HG03066 (cell line): ENCODE results near the gene EFCAB13.
A peak's percentile ranks its signal among the peaks of the same experiment; 100 is the strongest.

Experiments used
- ATAC-seq: cut with Tn5 transposase; IDR thresholded peaks from one replicate; pipeline ENCODE4 v1.9.1; 2021; ENCODE audit warnings: low read depth; ENCODE audit not compliant: unreplicated experiment

Gene EFCAB13, protein sequence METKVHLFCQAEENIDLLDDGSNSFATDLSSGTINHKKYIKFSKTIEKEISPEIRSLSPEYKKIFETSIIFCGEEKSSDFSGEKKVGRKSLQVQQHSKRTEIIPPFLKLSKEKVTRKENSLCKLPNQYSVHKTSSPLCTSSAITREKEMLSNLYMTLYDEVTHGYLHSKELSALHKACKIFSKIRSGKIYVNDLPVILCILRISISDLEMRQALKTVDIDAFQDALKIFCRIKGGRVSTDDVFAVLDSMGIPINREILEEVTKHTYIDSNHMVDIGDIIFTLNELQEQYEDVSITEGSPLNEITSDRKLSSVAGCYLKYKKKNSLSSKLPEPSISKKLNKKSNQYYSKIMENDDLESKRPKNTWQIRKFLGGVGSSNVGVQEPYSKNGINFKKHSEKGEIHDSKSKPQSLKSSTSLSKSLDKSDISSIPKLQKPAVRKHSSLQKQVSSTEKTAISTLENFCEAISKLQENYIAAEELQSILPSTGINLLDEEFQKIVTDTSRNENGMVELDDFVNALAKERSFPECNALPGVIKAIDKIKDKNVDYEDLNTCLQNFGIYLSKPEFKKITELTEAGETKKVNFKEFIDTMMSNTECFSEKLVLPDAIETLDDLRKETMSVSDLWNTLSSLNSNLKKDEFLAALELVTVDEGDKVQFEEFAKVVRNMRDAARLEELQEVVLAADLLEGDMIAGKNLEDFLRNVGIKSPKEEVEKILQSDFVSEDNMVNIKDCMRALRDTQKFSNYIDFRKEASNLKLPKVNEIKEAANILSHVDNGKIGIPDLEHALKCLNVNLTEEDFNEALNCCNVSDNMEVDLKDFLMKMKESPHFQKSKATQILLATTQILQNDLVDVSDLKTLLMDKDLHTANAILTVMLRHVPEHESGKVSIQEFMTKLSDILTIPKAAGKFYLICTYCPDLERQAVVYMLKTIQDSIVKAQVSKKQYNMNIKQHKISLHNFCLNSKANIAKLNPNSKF

DNA sequence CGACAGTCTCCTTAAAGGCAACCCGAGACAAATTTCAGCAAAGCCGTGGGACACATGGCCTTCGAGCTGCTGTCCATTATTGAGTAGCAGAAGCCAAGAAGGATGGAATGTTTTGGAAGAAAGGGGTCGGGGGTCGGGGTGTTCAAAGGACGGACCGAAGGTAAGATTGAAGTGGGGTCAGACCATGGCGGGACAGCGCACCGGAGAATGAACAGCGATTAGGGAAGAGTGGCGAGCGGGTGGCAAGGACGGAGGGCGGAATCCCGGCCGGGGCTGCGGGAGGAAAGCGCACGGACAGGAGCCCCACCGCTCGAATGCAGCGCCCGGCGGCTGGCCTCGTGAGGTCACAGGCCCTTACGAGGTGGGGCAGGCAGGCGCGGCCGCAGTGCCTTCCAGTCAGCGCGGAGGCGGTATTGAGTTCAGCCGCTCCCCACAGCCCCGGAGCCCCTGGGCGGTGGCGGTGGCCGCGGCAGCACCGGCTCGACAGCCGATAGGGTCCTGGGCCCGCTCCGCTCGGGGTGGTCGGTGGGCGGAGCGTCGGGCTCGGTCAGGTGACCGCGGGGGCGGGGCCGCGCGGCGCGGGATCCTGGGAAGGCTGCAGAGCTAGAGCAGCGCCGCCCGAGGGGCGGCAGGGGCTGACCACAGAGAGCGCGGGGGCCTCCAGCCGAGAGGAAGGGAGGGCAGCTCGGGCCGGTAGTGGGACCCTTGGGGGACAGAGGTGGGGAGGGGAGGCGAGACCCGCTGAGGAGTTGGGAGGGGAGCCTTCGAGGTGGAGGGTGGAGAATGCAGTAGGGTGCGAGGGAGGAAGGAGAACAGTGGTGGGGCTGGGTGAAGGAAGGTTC, at the start of gene EFCAB13:
Gene EFCAB13 (plus strand): TSS at position 574 of the 842 bp plus-strand sequence. CDS start 4,399 bp downstream, outside the sequence.
- peak; percentile 72 for ATAC-seq

DNA sequence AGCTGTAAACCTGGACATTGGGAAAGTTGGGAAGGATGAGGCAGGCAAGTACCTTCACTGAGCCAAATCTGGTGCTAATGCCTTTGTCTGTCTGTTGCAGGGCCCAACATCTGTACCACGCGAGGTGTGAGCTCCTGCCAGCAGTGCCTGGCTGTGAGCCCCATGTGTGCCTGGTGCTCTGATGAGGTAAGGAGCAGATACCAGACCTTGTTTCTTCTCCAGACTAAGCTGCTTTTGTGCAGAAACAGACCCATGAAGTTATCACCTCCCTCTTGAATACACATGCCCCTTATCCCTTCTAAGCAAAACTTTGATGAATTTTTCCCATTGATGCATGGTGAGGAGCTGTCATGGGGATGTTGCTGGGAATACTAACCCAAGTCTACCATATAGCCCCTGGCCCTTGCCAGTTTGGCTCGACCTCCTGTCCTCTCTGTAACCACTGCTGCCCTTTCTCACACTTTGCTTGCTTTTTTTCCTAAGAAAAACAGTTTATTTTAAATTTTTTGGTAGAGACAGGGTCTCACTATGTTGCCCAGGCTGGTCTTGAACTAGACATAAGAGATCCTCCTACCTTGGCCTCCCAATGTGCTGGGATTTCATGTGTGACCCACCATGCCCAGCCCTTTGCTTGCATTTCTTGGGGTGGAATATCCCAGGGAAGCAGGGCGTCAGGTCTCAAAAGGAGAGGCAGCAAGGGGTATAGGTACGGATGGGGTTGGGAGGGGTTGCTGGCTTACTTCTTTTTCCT, 49.3 kb upstream of the EFCAB13 start:
- ATAC-seq = no peak

- ATAC-seq = no peak
Measured at GRCh38 chr17:47275245-47275984, 48.3 kb upstream of the EFCAB13 start.

GRCh38 chr17:47276444-47276843, 47.3 kb upstream of the EFCAB13 start:
- ATAC-seq = no peak

- no peak for ATAC-seq
Measured at GRCh38 chr17:47276868-47277267, 46.9 kb upstream of the EFCAB13 start.

DNA sequence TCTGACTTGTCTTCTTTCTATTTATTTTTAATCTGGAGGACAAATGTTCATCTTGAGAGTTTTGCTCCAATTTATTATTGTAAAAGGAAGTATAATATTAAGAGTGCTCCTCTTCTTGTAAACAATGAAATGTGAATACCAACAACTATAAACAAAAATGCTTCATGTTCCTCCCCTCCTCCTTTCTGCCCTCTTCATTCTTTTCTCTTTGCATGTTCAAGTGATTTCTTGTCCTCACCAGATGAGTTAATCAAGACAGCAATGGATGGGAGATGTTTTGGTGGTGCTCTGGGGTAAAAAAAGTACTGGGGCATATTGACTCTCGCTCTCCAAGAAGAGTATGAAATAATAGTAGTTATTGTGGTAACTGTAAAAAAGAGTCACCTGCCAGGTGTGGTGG, 45.8 kb upstream of the EFCAB13 start:
- no peak for ATAC-seq

GRCh38 chr17:47278561-47278960, 45.2 kb upstream of the EFCAB13 start:
- ATAC-seq = no peak

DNA sequence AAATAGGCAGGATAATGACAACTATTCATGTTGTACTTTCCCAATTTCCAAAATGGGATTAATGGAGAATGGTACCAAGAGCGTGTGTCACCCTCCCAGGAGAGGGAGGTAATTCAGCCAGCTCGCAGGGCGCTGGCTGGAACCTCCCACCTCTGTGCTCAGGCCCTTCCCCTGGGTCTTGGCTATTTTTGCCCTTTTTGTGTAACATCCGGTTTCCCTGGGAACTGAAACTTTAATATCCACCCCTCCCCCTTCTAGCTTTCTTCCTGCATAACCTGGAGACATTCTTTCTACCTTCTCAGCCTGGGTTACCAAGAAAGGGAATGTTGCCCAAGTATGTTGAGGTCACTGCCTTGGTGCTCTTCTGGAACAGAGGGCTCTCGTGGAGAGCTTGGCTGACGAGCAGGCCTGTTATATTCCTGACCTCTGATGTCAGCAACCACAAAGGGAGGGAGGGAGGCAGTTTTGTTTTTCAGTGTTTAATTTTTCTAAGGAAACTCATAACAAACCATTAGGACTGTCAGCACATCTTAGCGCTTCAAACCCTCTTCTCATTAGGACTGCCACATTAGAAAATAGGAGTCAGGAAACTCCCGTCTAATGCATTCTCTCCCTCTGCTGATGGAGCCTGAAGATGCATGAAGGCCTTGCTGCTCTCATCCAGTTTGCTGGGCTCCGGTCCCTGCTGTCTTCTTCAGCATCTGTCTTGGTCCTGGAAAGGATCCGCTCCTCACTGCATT, 44.5 kb upstream of the EFCAB13 start:
- ATAC-seq = peak; percentile 75

GRCh38 chr17:47280072-47280811, 43.5 kb upstream of the EFCAB13 start:
- no peak for ATAC-seq

- no peak for ATAC-seq
Measured at GRCh38 chr17:47281216-47281615, 42.5 kb upstream of the EFCAB13 start.

DNA sequence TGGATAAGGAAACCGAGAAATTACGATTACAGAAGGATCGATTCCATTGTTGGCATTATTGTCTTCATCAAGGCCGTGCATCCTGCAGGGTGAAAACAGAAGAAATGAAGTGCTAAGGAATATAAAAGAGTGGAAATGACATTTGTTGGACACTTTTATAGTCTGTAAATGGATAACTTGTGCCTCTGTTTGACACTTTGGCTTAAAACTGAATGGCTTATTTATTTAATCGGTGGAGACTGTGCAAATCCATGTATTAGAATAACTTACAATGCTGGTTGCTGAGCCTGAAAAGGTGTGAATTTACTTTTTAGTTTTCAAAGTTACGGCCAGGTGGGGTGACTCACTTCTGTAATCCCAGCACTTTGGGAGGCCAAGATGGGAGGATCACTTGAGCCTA, 38.8 kb upstream of the EFCAB13 start:
- no peak for ATAC-seq

GRCh38 chr17:47286198-47286914, 37.4 kb upstream of the EFCAB13 start:
- ATAC-seq = peak; percentile 63

GRCh38 chr17:47287068-47287467, 36.7 kb upstream of the EFCAB13 start:
- peak; percentile 31 for ATAC-seq

- ATAC-seq = no peak
Measured at GRCh38 chr17:47287639-47288038, 36.1 kb upstream of the EFCAB13 start.

GRCh38 chr17:47288531-47289116, 35.1 kb upstream of the EFCAB13 start:
- no peak for ATAC-seq

GRCh38 chr17:47289302-47289701, 34.5 kb upstream of the EFCAB13 start:
- no peak for ATAC-seq

GRCh38 chr17:47290870-47291241, 32.9 kb upstream of the EFCAB13 start:
- ATAC-seq = no peak
